GM23338 (cell line): ENCODE results near the gene TPT1. TPM values are rescaled to one million over a fixed set of nuclear protein-coding genes. Genes with fewer than 3 reads are reported as not detected.
A peak's percentile ranks its signal among the peaks of the same experiment; 100 is the strongest.

ENCODE experiments used
- ATAC-seq: fragments of 200-7000 bp; cut with Tn5 transposase; 3 replicates; pipeline ENCODE4 v1.9.1; 2020
- DNase-seq: peaks from one replicate; pipeline ENCODE4 v3.0.0-alpha.2; 2015; ENCODE audit warnings: low spot score
- H2AFZ ChIP-seq: fragments of 200-600 bp; sonication (generic); 2 replicates; pipeline ENCODE4 v1.8.0; 2016; ENCODE audit warnings: antibody characterized with exemption, mild to moderate bottlenecking, moderate library complexity
- H3F3A ChIP-seq: fragments of 200-600 bp; sonication (generic); replicated peaks from 2 replicates; pipeline ENCODE4 v1.8.0; 2017; ENCODE audit warnings: antibody characterized with exemption, mixed run types, low read depth
- H3K27ac ChIP-seq: fragments of 200-600 bp; sonication (generic); 2 replicates; pipeline ENCODE4 v1.6.1; 2016; ENCODE audit warnings: low read depth
- H3K27me3 ChIP-seq: fragments of 200-600 bp; sonication (generic); 2 replicates; pipeline ENCODE4 v1.8.0; 2016; ENCODE audit warnings: mild to moderate bottlenecking, mixed run types, moderate library complexity; ENCODE audit not compliant: insufficient read depth
- H3K36me3 ChIP-seq: fragments of 200-600 bp; sonication (generic); 2 replicates; pipeline ENCODE4 v1.8.0; 2016; ENCODE audit warnings: mild to moderate bottlenecking; ENCODE audit not compliant: insufficient read depth
- H3K4me1 ChIP-seq: fragments of 200-600 bp; sonication (generic); 2 replicates; pipeline ENCODE4 v1.8.0; 2016; ENCODE audit warnings: mild to moderate bottlenecking, moderate library complexity; ENCODE audit not compliant: insufficient read depth
- H3K4me2 ChIP-seq: fragments of 200-600 bp; sonication (generic); 2 replicates; pipeline ENCODE4 v1.7.1; 2017; ENCODE audit warnings: mixed run types
- H3K4me3 ChIP-seq: fragments of 200-600 bp; sonication (generic); 2 replicates; pipeline ENCODE4 v1.6.1; 2016; ENCODE audit warnings: mixed run types
- H3K79me2 ChIP-seq: fragments of 200-600 bp; sonication (generic); replicated peaks from 2 replicates; pipeline ENCODE4 v1.8.0; 2017; ENCODE audit warnings: mild to moderate bottlenecking; ENCODE audit not compliant: insufficient read depth
- H3K9me2 ChIP-seq: fragments of 200-600 bp; sonication (generic); 2 replicates; pipeline ENCODE4 v1.8.0; 2017; ENCODE audit not compliant: insufficient read depth
- H4K20me1 ChIP-seq: fragments of 200-600 bp; sonication (generic); replicated peaks from 2 replicates; pipeline ENCODE4 v1.8.0; 2017; ENCODE audit warnings: mild to moderate bottlenecking; ENCODE audit not compliant: insufficient read depth
- H3K27ac Mint-ChIP-seq: 2 replicates; pipeline ENCODE4 v1.8.0; 2020; ENCODE audit warnings: inconsistent platforms, mild to moderate bottlenecking, moderate library complexity, mixed read lengths
- H3K27me3 Mint-ChIP-seq: 3 replicates; pipeline ENCODE4 v1.8.0; 2022; ENCODE audit warnings: low read depth, mild to moderate bottlenecking, moderate library complexity, mixed read lengths, inconsistent platforms; ENCODE audit not compliant: insufficient read depth, poor library complexity
- H3K36me3 Mint-ChIP-seq: 3 replicates; pipeline ENCODE4 v1.8.0; 2021; ENCODE audit warnings: low read depth, mild to moderate bottlenecking, inconsistent platforms, moderate library complexity, mixed read lengths
- H3K4me1 Mint-ChIP-seq: 3 replicates; pipeline ENCODE4 v1.8.0; 2020; ENCODE audit warnings: mild to moderate bottlenecking, inconsistent platforms, mixed read lengths
- H3K4me3 Mint-ChIP-seq: 3 replicates; pipeline ENCODE4 v1.8.0; 2021; ENCODE audit warnings: moderate library complexity, mild to moderate bottlenecking, inconsistent platforms, mixed read lengths
- H3K9me3 Mint-ChIP-seq: 3 replicates; pipeline ENCODE4 v1.8.0; 2020; ENCODE audit warnings: moderate library complexity, mild to moderate bottlenecking, inconsistent platforms, mixed read lengths
- ETS1 ChIP-seq: IDR thresholded peaks from 2 replicates; pipeline ENCODE4 v1.6.1; 2016; ENCODE audit warnings: antibody characterized with exemption
- EZH2 ChIP-seq: fragments of 200-600 bp; sonication (generic); IDR thresholded peaks from one replicate; pipeline ENCODE4 v1.8.0; 2017; ENCODE audit warnings: antibody characterized with exemption, mild to moderate bottlenecking, low read depth; ENCODE audit not compliant: unreplicated experiment
- EZH2phosphoT487 ChIP-seq: fragments of 200-600 bp; sonication (generic); IDR thresholded peaks from one replicate; pipeline ENCODE4 v1.8.1; 2018; ENCODE audit warnings: antibody characterized with exemption; ENCODE audit not compliant: unreplicated experiment
- NANOG ChIP-seq: IDR thresholded peaks from 2 replicates; pipeline ENCODE4 v1.6.1; 2016; ENCODE audit warnings: antibody characterized with exemption, borderline replicate concordance
- POLR2AphosphoS5 ChIP-seq: IDR thresholded peaks from 2 replicates; pipeline ENCODE4 v1.6.1; 2016; ENCODE audit warnings: antibody characterized with exemption, low read depth
- STAT1 ChIP-seq: IDR thresholded peaks from one replicate; pipeline ENCODE4 v1.6.1; 2016; ENCODE audit warnings: antibody characterized with exemption; ENCODE audit not compliant: unreplicated experiment
- ZNF331 ChIP-seq: fragments of 250-450 bp; sonication (Bioruptor Pico); IDR thresholded peaks from 2 replicates; pipeline ENCODE4 v1.5.0; 2020; ENCODE audit warnings: low read depth, mild to moderate bottlenecking, moderate library complexity
- ZNF462 ChIP-seq: fragments of 250-450 bp; sonication (Bioruptor Pico); IDR thresholded peaks from 2 replicates; pipeline ENCODE4 v1.5.0; 2020; ENCODE audit warnings: mild to moderate bottlenecking, moderate library complexity
- polyA plus RNA-seq: library from polyadenylated mRNA; unstranded; fragments of >200 nt; fragmentation: Nextera tagmentation; extraction: Ambion mirVana; gene quantifications from 2 replicates; pipeline ENCODE4 v1.2.1, GENCODE V29; 2016
- total RNA-seq: library from RNA; depleted of rRNA; stranded (reverse); fragments of >200 nt; shearing (Covaris generic); gene quantifications from 2 replicates; pipeline ENCODE4 v1.2.3, GENCODE V29; 2014

Gene TPT1
- total and polyA plus RNA-seq, 2 experiments from 2014 or later, result 1,385 to 2,519 TPM

GRCh38 chr13:45310341-45311131 lies 30.4 kb downstream of the TPT1 start:
- peak overlapping the region; percentile 91 for H3K27ac Mint-ChIP-seq
- H3K27me3 Mint-ChIP-seq, result peaks cover 15% of the 10 kb centered on the region
- Histone ChIP-seq H3K4me2 (peak overlapping the region; percentile 65), H3K36me3 (no peaks in the 10 kb centered on the region), H3K27ac (peak overlapping the region; percentile 89), H3K4me1 (peaks cover 16% of the 10 kb centered on the region), H3F3A (no peaks in the 10 kb centered on the region), H2AFZ (peak overlapping the region; percentile 80), H3K9me2 (no peaks in the 10 kb centered on the region), H3K4me3 (peak overlapping the region; percentile 59), H3K27me3 (no peaks in the 10 kb centered on the region), H3K79me2 (no peaks in the 10 kb centered on the region), H4K20me1 (no peaks in the 10 kb centered on the region)
- DNase-seq (no peak), ATAC-seq (no peak)
- no peaks in the 10 kb centered on the region; the same call in 2 of the 3 replicates for H3K9me3 Mint-ChIP-seq
- peak overlapping the region; percentile 83 for H3K4me3 Mint-ChIP-seq
- no peaks in the 10 kb centered on the region for H3K36me3 Mint-ChIP-seq
- peaks cover 26% of the 10 kb centered on the region for H3K4me1 Mint-ChIP-seq
- TF ChIP-seq ZNF331, result no peak

GRCh38 chr13:45306966-45307365 lies 34.0 kb downstream of the TPT1 start:
- Mint-ChIP-seq H3K36me3 (no peaks in the 10 kb centered on the region), H3K4me3 (no peak overlapping the region), H3K9me3 (no peaks in the 10 kb centered on the region; the same call in 2 of the 3 replicates), H3K4me1 (peaks cover 35% of the 10 kb centered on the region), H3K27me3 (peaks cover 14% of the 10 kb centered on the region), H3K27ac (no peak overlapping the region)
- no peak overlapping the region for H3K27ac ChIP-seq
- no peaks in the 10 kb centered on the region for H4K20me1 ChIP-seq
- H3K9me2 ChIP-seq, result no peaks in the 10 kb centered on the region
- DNase-seq (no peak), ATAC-seq (no peak)
- no peaks in the 10 kb centered on the region for H3K36me3 ChIP-seq
- H3K4me1 ChIP-seq, result peaks cover 25% of the 10 kb centered on the region
- H3K27me3 ChIP-seq, result no peaks in the 10 kb centered on the region
- no peaks in the 10 kb centered on the region for H3F3A ChIP-seq
- TF ChIP-seq EZH2 (no peak), EZH2phosphoT487 (no peak), POLR2AphosphoS5 (no peak)
- H3K4me2 ChIP-seq, result no peak overlapping the region
- no peaks in the 10 kb centered on the region for H3K79me2 ChIP-seq
- no peak overlapping the region for H2AFZ ChIP-seq
- H3K4me3 ChIP-seq, result no peak overlapping the region

- no peaks in the 10 kb centered on the region for H3K36me3 Mint-ChIP-seq
- ATAC-seq (no peak), DNase-seq (no peak)
- H3K27ac Mint-ChIP-seq, result no peak overlapping the region
- peaks cover 5% of the 10 kb centered on the region for H3K27me3 Mint-ChIP-seq
- peaks cover 21% of the 10 kb centered on the region for H3K4me1 ChIP-seq
- H3K27me3 ChIP-seq, result no peaks in the 10 kb centered on the region
- no peaks in the 10 kb centered on the region; the same call in 2 of the 3 replicates for H3K9me3 Mint-ChIP-seq
- H3K4me1 Mint-ChIP-seq, result peaks cover 22% of the 10 kb centered on the region
- H3K4me2 ChIP-seq, result no peak overlapping the region
- H3K36me3 ChIP-seq, result no peaks in the 10 kb centered on the region
- H3K79me2 ChIP-seq, result no peaks in the 10 kb centered on the region
- H2AFZ ChIP-seq, result no peak overlapping the region
- H4K20me1 ChIP-seq, result no peaks in the 10 kb centered on the region
- no peak overlapping the region for H3K27ac ChIP-seq
- H3K4me3 Mint-ChIP-seq, result no peak overlapping the region
- H3K4me3 ChIP-seq, result no peak overlapping the region
- no peaks in the 10 kb centered on the region for H3F3A ChIP-seq
- no peaks in the 10 kb centered on the region for H3K9me2 ChIP-seq
- TF ChIP-seq STAT1, result no peak
- no peak for TF ChIP-seq ZNF331
- no peak for TF ChIP-seq ETS1
- TF ChIP-seq EZH2, result no peak
- no peak for TF ChIP-seq ZNF462 (CRISPR knock-in tag)
- TF ChIP-seq NANOG, result no peak
Measured at GRCh38 chr13:45305079-45305478, 35.9 kb downstream of the TPT1 start.
